Subcutaneous adipose tissue (tissue), 4 donors: ENCODE measurements around the gene FCHSD2. TPM values are rescaled to one million over a fixed set of nuclear protein-coding genes. Genes with fewer than 3 reads are reported as not detected.

ENCODE experiments used
- CTCF ChIP-seq: fragments of 450-650 bp; IDR thresholded peaks from one replicate; pipeline ENCODE4 v1.5.1; 2016; ENCODE audit warnings: low read depth, mild to moderate bottlenecking, control low read depth, antibody characterized with exemption, moderate library complexity
- total RNA-seq, 4 donors: library from RNA; depleted of rRNA; stranded (reverse); fragments of >200 nt; gene quantifications; one replicate each; pipeline ENCODE4 v1.1.0, GENCODE V29; 2016

Gene FCHSD2
- total RNA-seq, 4 donors from 2014 or later = 26.2 to 34.7 (median 30.0) TPM

- TF ChIP-seq CTCF = no peak
Measured at GRCh38 chr11:72818971-72819370, 323.1 kb downstream of the FCHSD2 start.

GRCh38 chr11:72817966-72818365 is 324.2 kb downstream of the FCHSD2 start:
- no peak for TF ChIP-seq CTCF

- TF ChIP-seq CTCF = no peak
Measured at GRCh38 chr11:72816404-72816990, 325.6 kb downstream of the FCHSD2 start.

GRCh38 chr11:72815110-72815618 is 327.0 kb downstream of the FCHSD2 start:
- no peak for TF ChIP-seq CTCF

- no peak for TF ChIP-seq CTCF
Measured at GRCh38 chr11:72814286-72815109, 327.6 kb downstream of the FCHSD2 start, which contains the start of gene ATG16L2. TSS of gene ATG16L2 (plus strand) at chr11:72814411. CDS start at chr11:72814446, 35 bp downstream.

- no peak for TF ChIP-seq CTCF
Measured at GRCh38 chr11:72813740-72814285, 328.3 kb downstream of the FCHSD2 start.
